DMS79 (cell line): ENCODE results near the gene TDP1.
"Not testable (repeated sequence)": the region's sequence is repeated elsewhere in the genome, so short reads cannot be mapped to it uniquely, and the experiment has no call there.

ENCODE experiments used
- DNase-seq: peaks from one replicate; lab custom pipeline; 2025; lab: John Stamatoyannopoulos, UW

TDP1 gene

GRCh38 chr14:90049390-90049789 lies 93.7 kb downstream of the TDP1 start:
- no peak for DNase-seq

- DNase-seq, result no peak
These were observed 94.5 kb downstream of the TDP1 start for GRCh38 chr14:90050271-90050670.

GRCh38 chr14:90053044-90053443 lies 97.3 kb downstream of the TDP1 start:
- DNase-seq, result no peak

GRCh38 chr14:90054803-90055202 lies 99.1 kb downstream of the TDP1 start:
- no peak for DNase-seq

GRCh38 chr14:90056826-90057225 lies 101.1 kb downstream of the TDP1 start:
- no peak for DNase-seq

- DNase-seq, result no peak
These were observed 103.2 kb downstream of the TDP1 start for GRCh38 chr14:90058876-90059458.

- peak; percentile 45 for DNase-seq
These were observed 104.7 kb downstream of the TDP1 start for GRCh38 chr14:90060312-90060964.

GRCh38 chr14:90060965-90061684 lies 105.4 kb downstream of the TDP1 start:
- no peak for DNase-seq

- no peak for DNase-seq
These were observed 106.0 kb downstream of the TDP1 start, which contains the start of gene KCNK13 for GRCh38 chr14:90061685-90062126. Gene KCNK13 (plus strand): TSS chr14:90061994. CDS start chr14:90062206, 212 bp downstream.

GRCh38 chr14:90062127-90062794 lies 106.5 kb downstream of the TDP1 start:
- peak; percentile 19 for DNase-seq

- DNase-seq, result no peak
These were observed 107.3 kb downstream of the TDP1 start for GRCh38 chr14:90062822-90063539.

- no peak for DNase-seq
These were observed 116.6 kb downstream of the TDP1 start for GRCh38 chr14:90072350-90072749.

GRCh38 chr14:90079576-90079975 lies 123.8 kb downstream of the TDP1 start:
- DNase-seq, result no peak

GRCh38 chr14:90087433-90087832 lies 131.7 kb downstream of the TDP1 start:
- no peak for DNase-seq

GRCh38 chr14:90088176-90088575 lies 132.4 kb downstream of the TDP1 start:
- no peak for DNase-seq

GRCh38 chr14:90089486-90089885 lies 133.8 kb downstream of the TDP1 start:
- not testable (repeated sequence) for DNase-seq

GRCh38 chr14:90091393-90091792 lies 135.7 kb downstream of the TDP1 start:
- DNase-seq, result peak; percentile 54

GRCh38 chr14:90093942-90094595 lies 138.3 kb downstream of the TDP1 start:
- no peak for DNase-seq
